Measurements from ENCODE around the gene ITGA1.

- no peak for TF ChIP-seq EZH2 (IDR thresholded peaks at IDR 0.05; ENCODE audit: borderline replicate concordance, low read length)
- no peak for TF ChIP-seq CTCF (conservative IDR thresholded peaks at IDR 0.05 in 1 of 2, IDR thresholded peaks at IDR 0.05 in 1 of 2; ENCODE audit: extremely low read depth in 1 of 2, insufficient read depth in 1 of 2, low read depth in 1 of 2, low read length in 2 of 2)
Measured at GRCh38 chr5:52983731-52984636, 196.3 kb downstream of the ITGA1 start.
